HEK293T (cell line): ENCODE measurements around the gene OTUD3.

Source experiments
- CTCF ChIA-PET: fragments of 350-600 bp; formaldehyde crosslinking; extraction: SDS; loops from one replicate; lab custom pipeline; 2021; ENCODE audit warnings: antibody characterized with exemption, inconsistent platforms; lab: Yijun Ruan, JAX
- POLR2A ChIA-PET: fragments of 350-600 bp; formaldehyde crosslinking; extraction: SDS; loops from one replicate; lab custom pipeline; 2020; ENCODE audit warnings: antibody characterized with exemption, inconsistent platforms; lab: Yijun Ruan, JAX
- DNase-seq: peaks from one replicate; pipeline ENCODE4 v3.0.0; 2012; ENCODE audit warnings: mixed read lengths; ENCODE audit errors: extremely low spot score
- ARNT ChIP-seq: fragments of 450-650 bp; IDR thresholded peaks from 2 replicates; pipeline ENCODE4 v1.6.1; 2017; ENCODE audit warnings: mild to moderate bottlenecking
- BHLHE40 ChIP-seq: fragments of 450-650 bp; IDR thresholded peaks from 2 replicates; pipeline ENCODE4 v1.6.1; 2016; ENCODE audit warnings: mild to moderate bottlenecking, moderate library complexity, borderline replicate concordance
- CTBP1 ChIP-seq: fragments of 450-650 bp; IDR thresholded peaks from 2 replicates; pipeline ENCODE4 v1.6.1; 2016; ENCODE audit warnings: borderline replicate concordance
- ELF4 ChIP-seq: fragments of 450-650 bp; IDR thresholded peaks from 2 replicates; pipeline ENCODE4 v1.6.1; 2017; ENCODE audit warnings: antibody characterized with exemption
- FOXA1 ChIP-seq: fragments of 450-650 bp; IDR thresholded peaks from 2 replicates; pipeline ENCODE4 v1.6.1; 2016; ENCODE audit warnings: mild to moderate bottlenecking
- FOXK2 ChIP-seq: fragments of 450-650 bp; IDR thresholded peaks from 2 replicates; pipeline ENCODE4 v1.6.1; 2016; ENCODE audit warnings: mild to moderate bottlenecking
- FOXM1 ChIP-seq: fragments of 450-650 bp; IDR thresholded peaks from 2 replicates; pipeline ENCODE4 v1.6.1; 2017; ENCODE audit warnings: mild to moderate bottlenecking, borderline replicate concordance
- HDGF ChIP-seq: fragments of 450-650 bp; IDR thresholded peaks from 2 replicates; pipeline ENCODE4 v1.6.1; 2017; ENCODE audit warnings: antibody characterized with exemption, borderline replicate concordance
- L3MBTL2 ChIP-seq: fragments of 450-650 bp; conservative IDR thresholded peaks from 2 replicates; pipeline ENCODE4 v1.6.1; 2016; ENCODE audit warnings: mild to moderate bottlenecking
- LEF1 ChIP-seq: fragments of 450-650 bp; IDR thresholded peaks from 2 replicates; pipeline ENCODE4 v1.6.1; 2017; ENCODE audit warnings: mild to moderate bottlenecking, borderline replicate concordance
- NFRKB ChIP-seq: fragments of 450-650 bp; IDR thresholded peaks from 2 replicates; pipeline ENCODE4 v1.6.1; 2016; ENCODE audit warnings: mild to moderate bottlenecking, moderate library complexity
- PKNOX1 ChIP-seq: fragments of 450-650 bp; IDR thresholded peaks from 2 replicates; pipeline ENCODE4 v1.6.1; 2016
- SP1 ChIP-seq: fragments of 450-650 bp; IDR thresholded peaks from 2 replicates; pipeline ENCODE4 v1.6.1; 2017
- SUZ12 ChIP-seq: fragments of 450-650 bp; IDR thresholded peaks from 2 replicates; pipeline ENCODE4 v1.6.1; 2016; ENCODE audit warnings: mild to moderate bottlenecking
- TARDBP ChIP-seq: fragments of 450-650 bp; IDR thresholded peaks from 2 replicates; pipeline ENCODE4 v1.6.1; 2016
- ZNF384 ChIP-seq: fragments of 450-650 bp; IDR thresholded peaks from 2 replicates; pipeline ENCODE4 v1.6.1; 2016

The OTUD3 gene

GRCh38 chr1:19907456-19907855, 25.3 kb downstream of the OTUD3 start:
- no peak for DNase-seq
- ChIA-PET CTCF (no interaction called here), POLR2A (no interaction called here)
- TF ChIP-seq SUZ12 (no peak), ELF4 (no peak), L3MBTL2 (no peak), HDGF (no peak), FOXK2 (no peak), CTBP1 (no peak), NFRKB (no peak), BHLHE40 (no peak), TARDBP (no peak), ARNT (no peak), FOXM1 (no peak), SP1 (no peak), ZNF384 (no peak), FOXA1 (no peak), LEF1 (no peak), PKNOX1 (no peak)

- CTCF ChIA-PET, result no interaction called here
- DNase-seq, result no peak
- no peak for TF ChIP-seq FOXK2
- TF ChIP-seq SUZ12, result no peak
- no peak for TF ChIP-seq FOXM1
- no peak for TF ChIP-seq NFRKB
- TF ChIP-seq FOXA1, result no peak
- TF ChIP-seq SP1, result no peak
- TF ChIP-seq ELF4, result no peak
- no peak for TF ChIP-seq BHLHE40
- TF ChIP-seq LEF1, result no peak
- TF ChIP-seq HDGF, result no peak
- POLR2A ChIA-PET, result no interaction called here
Observed at GRCh38 chr1:19909392-19909791, 27.2 kb downstream of the OTUD3 start.

GRCh38 chr1:19909971-19910370, 27.8 kb downstream of the OTUD3 start:
- no peak for DNase-seq
- ChIA-PET POLR2A (interaction anchor here (0.6 kb wide), 1 partner anchor 11 kb away, joined by 3 read pairs; no protein-coding TSS in a partner anchor), CTCF (no interaction called here)
- TF ChIP-seq HDGF (no peak), SUZ12 (no peak), TARDBP (no peak), ZNF384 (no peak), ELF4 (no peak), L3MBTL2 (no peak), FOXA1 (no peak), BHLHE40 (no peak), PKNOX1 (no peak), CTBP1 (no peak), ARNT (no peak), FOXK2 (no peak)

- POLR2A ChIA-PET, result interaction anchor here (0.6 kb wide), 1 partner anchor 11 kb away, joined by 3 read pairs; no protein-coding TSS in a partner anchor
- TF ChIP-seq TARDBP (no peak), BHLHE40 (no peak)
- DNase-seq, result no peak
- CTCF ChIA-PET, result no interaction called here
Observed at GRCh38 chr1:19910650-19911049, 28.5 kb downstream of the OTUD3 start.

- ChIA-PET CTCF (interaction anchor here (0.8 to 1.1 kb wide), 4 partner anchors 56 to 315 kb away, joined by 3 to 5 read pairs (median 4); no protein-coding TSS in a partner anchor), POLR2A (no interaction called here)
- TF ChIP-seq TARDBP (no peak), ZNF384 (peak; percentile 83)
- DNase-seq, result peak; percentile 84
Observed at GRCh38 chr1:19918057-19918456, 35.9 kb downstream of the OTUD3 start.

DNA sequence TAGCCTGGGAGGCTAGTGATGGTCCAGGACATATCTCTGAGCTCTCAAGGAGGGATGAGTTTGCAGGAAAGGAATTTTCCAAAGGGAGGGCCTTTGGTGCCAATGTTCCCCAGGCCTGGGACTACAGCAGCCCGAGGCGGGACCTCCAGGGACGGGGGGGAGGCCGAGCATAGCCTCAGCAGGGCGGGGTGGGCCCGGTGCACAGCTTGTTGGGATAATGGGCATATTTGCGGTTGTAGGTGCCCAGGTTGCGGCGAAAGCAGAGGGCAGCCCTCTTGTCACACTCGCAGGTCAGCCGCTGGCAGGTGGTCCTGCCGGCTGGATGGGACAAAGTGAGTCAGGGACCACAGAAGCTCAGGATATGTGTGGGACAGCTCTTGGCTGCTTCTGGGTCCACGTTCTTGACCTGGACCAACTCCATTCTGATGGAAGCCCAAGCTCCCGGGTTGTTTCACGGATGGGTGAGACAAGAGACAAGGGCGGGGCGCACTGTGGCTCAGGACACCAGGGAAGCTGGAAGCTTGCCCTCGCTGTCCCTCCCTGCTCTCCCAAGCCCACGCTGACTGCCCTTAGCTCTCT, 38.0 kb downstream of the OTUD3 start:
- CTCF ChIA-PET, result no interaction called here
- POLR2A ChIA-PET, result no interaction called here
- DNase-seq, result no peak
- TF ChIP-seq ZNF384 (no peak), BHLHE40 (no peak), L3MBTL2 (no peak), FOXA1 (no peak), PKNOX1 (no peak), FOXM1 (no peak), SP1 (no peak), CTBP1 (no peak), ARNT (no peak)
